ENCODE measurements around the gene KCNH3. TPM values are rescaled to one million over a fixed set of nuclear protein-coding genes. Genes with fewer than 3 reads are reported as not detected.
"Not testable (repeated sequence)": the region's sequence is repeated elsewhere in the genome, so short reads cannot be mapped to it uniquely, and the experiment has no call there.

KCNH3 gene
- total RNA-seq, 1 experiment from 2014 or later, result 3.6 TPM

DNA sequence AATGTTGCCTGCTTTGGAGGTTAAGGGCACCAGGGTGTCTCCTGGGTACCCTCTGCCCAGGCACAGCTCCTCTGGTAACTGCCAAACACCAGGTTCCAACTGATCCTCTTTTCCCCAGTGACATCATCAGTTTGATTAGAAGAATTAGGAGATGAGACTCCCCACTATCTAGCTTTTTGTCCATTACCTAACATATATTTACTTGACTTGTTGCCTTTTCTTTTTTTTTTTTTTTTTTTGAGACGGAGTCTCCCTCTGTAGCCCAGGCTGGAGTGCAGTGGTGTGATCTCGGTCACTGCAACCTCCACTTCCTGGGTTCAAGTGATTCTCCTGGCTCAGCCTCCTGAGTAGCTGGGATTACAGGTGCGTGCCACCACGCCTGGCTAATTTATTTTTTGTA lies 66.7 kb downstream of the KCNH3 start, which contains the start of gene FAM186B:
TSS of gene FAM186B (minus strand) at position 101 of the 400 bp plus-strand sequence. CDS start 162 bp downstream, outside the sequence.
- in situ Hi-C loops (cut with HindIII; ENCODE audit: low pct_unique_long_range_greater_than_20kb, low sequenced_read_pairs); DNase-seq (ENCODE audit: low read depth): not testable (repeated sequence)

Other genes with a start within 250 kb of the KCNH3 start
- 7.8 TPM in 1 of 2 replicates, not detected in the other for gene PRPH, start 243.9 kb upstream of the KCNH3 start, total RNA-seq (2014; rRNA removed; shearing (Covaris generic); ENCODE audit: low replicate concordance)
- gene TROAP, start 215.8 kb upstream of the KCNH3 start, total RNA-seq (2014; rRNA removed; shearing (Covaris generic); ENCODE audit: low replicate concordance), result 12.0 and 41.5 TPM in 2 replicates
- gene C1QL4, start 201.8 kb upstream of the KCNH3 start, total RNA-seq (2014; rRNA removed; shearing (Covaris generic); ENCODE audit: low replicate concordance), result 25.7 and 31.2 TPM in 2 replicates
- gene DNAJC22, start 192.1 kb upstream of the KCNH3 start, total RNA-seq (2014; rRNA removed; shearing (Covaris generic); ENCODE audit: low replicate concordance), result 22.0 and 23.6 TPM in 2 replicates
- 63.0 and 91.4 TPM in 2 replicates for gene SPATS2, start 171.6 kb upstream of the KCNH3 start, total RNA-seq (2014; rRNA removed; shearing (Covaris generic); ENCODE audit: low replicate concordance)
- 128 and 149 TPM in 2 replicates for gene MCRS1, start 29.1 kb downstream of the KCNH3 start, total RNA-seq (2014; rRNA removed; shearing (Covaris generic); ENCODE audit: low replicate concordance)
- 0.64 TPM in 1 of 2 replicates, not detected in the other for gene FAM186B, start 66.6 kb downstream of the KCNH3 start, total RNA-seq (2014; rRNA removed; shearing (Covaris generic); ENCODE audit: low replicate concordance)
- 7.9 and 10.9 TPM in 2 replicates for gene PRPF40B, start 84.5 kb downstream of the KCNH3 start, total RNA-seq (2014; rRNA removed; shearing (Covaris generic); ENCODE audit: low replicate concordance)
- 1.8 and 3.4 TPM in 2 replicates for gene FMNL3, start 168.4 kb downstream of the KCNH3 start, total RNA-seq (2014; rRNA removed; shearing (Covaris generic); ENCODE audit: low replicate concordance)
- gene TMBIM6, start 202.5 kb downstream of the KCNH3 start, total RNA-seq (2014; rRNA removed; shearing (Covaris generic); ENCODE audit: low replicate concordance), result 590 and 628 TPM in 2 replicates

Measured in Caki2 (cell line).